ENCODE results near the gene RIC1.
A peak's percentile ranks its signal among the peaks of the same experiment; 100 is the strongest.
"Not testable (repeated sequence)": the region's sequence is repeated elsewhere in the genome, so short reads cannot be mapped to it uniquely, and the experiment has no call there.

The RIC1 gene

DNA sequence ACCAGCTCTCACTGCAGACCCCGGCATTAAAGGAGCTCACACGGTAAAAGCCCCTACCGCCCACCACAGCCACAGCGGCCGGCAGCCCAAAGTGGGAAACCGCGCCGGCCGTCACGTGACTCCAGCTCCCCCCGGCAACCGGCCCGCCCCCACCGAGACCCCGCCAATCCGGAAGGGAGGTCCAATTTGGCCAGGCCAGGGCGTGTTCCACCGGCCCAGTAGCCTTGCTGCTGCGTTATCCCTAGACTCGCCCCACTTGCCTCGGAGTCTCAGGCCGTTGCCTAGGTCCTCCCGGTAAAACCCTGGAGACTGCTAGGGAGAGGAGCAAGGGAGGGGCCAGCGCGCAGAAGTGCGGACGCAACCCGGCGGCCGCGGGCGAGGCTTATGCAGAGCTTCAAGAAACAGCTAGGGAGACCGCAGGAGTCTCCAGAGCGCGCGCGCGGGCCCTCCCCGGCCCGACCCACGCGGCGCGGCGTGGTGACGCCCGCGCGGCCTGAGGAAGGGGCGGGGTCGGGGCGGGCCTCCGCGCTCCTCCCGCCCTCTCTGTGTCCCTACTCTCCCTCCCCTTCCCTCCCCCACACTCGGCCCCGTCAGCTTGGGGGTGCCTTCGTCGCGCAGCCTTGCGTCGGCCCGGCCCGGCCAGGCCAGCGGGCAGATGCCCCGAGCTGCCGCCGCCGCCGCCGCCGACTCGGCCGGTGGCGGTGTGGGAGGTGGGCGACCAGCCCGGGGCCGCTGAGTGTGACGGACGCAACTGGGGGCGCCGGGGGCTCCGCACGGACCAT is at the start of gene RIC1:
RIC1 (plus strand) TSS at position 578 of the 782 bp plus-strand sequence; CDS start at position 781, 203 bp downstream.
- peak within 1 kb of the TSS; percentile 99 for H3K4me3 Mint-ChIP-seq
- peak within 1 kb of the TSS; percentile 99 for H3K27ac Mint-ChIP-seq
- peaks cover 57% of the 10 kb centered on the region for H3K4me1 Mint-ChIP-seq (ENCODE audit: low read depth)
- no peaks in the 10 kb centered on the region for H3K9me3 Mint-ChIP-seq
- H3K27me3 Mint-ChIP-seq (ENCODE audit: low read depth), result no peaks in the 10 kb centered on the region
- peaks cover 6% of the 10 kb centered on the region for H3K36me3 Mint-ChIP-seq (ENCODE audit: low read depth)

- H3K27ac Mint-ChIP-seq, result peak overlapping the region; percentile 12
These were observed 49.0 kb upstream of the RIC1 start for GRCh38 chr9:5579881-5580280.

DNA sequence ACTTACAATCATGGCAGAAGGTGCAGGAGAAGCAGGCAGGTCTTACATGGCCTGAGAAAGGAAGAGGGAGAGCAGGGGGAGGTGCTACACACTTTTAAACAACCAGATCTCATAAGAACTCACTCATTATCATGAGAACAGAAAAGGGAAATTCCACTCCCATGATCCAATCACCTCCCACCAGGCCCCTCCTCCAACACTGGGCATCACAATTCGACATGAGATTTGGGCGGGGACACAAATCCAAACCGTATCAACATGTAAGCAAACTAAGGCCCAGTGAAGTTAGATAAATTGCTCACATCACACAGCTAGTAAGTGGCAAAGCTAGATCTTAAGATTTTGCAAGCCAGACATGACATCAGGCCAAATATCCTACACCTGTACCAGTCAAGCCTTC is 48.3 kb upstream of the RIC1 start:
- peaks cover 61% of the 10 kb centered on the region for H3K4me1 Mint-ChIP-seq (ENCODE audit: low read depth)
- H3K9me3 Mint-ChIP-seq, result peaks cover 16% of the 10 kb centered on the region
- peak overlapping the region; percentile 26 for H3K4me3 Mint-ChIP-seq
- H3K27me3 Mint-ChIP-seq (ENCODE audit: low read depth), result no peaks in the 10 kb centered on the region
- peaks cover 26% of the 10 kb centered on the region for H3K36me3 Mint-ChIP-seq (ENCODE audit: low read depth)
- no peak overlapping the region for H3K27ac Mint-ChIP-seq

More at GRCh38 chr9:5579881-5580280, 49.0 kb upstream of the RIC1 start:
- Mint-ChIP-seq H3K27me3 (ENCODE audit: low read depth) (no peaks in the 10 kb centered on the region), H3K9me3 (peaks cover 17% of the 10 kb centered on the region), H3K36me3 (ENCODE audit: low read depth) (peaks cover 31% of the 10 kb centered on the region), H3K4me1 (ENCODE audit: low read depth) (peaks cover 56% of the 10 kb centered on the region), H3K4me3 (no peak overlapping the region)

DNA sequence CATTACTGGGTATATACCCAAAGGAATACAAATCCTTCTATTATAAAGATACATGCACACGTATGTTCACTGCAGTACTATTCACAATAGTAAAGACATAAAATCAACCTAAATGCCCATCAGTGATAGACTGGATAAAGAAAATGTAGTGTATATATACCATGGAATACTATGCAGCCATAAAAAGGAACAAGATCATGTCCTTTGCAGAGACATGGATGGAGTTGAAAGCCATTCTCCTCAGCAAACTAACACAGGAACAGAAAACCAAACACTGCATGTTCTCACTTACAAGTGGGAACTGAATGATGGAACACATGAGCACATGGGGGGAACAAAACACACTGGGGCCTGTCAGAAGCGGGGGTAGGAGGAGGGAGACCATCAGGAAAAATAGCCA is 47.2 kb upstream of the RIC1 start:
- Mint-ChIP-seq H3K4me1 (ENCODE audit: low read depth) (peaks cover 69% of the 10 kb centered on the region), H3K36me3 (ENCODE audit: low read depth) (peaks cover 26% of the 10 kb centered on the region), H3K27ac (peak overlapping the region; percentile 87), H3K9me3 (peaks cover 21% of the 10 kb centered on the region)
- not testable (repeated sequence) for H3K27me3 Mint-ChIP-seq (ENCODE audit: low read depth); H3K4me3 Mint-ChIP-seq

DNA sequence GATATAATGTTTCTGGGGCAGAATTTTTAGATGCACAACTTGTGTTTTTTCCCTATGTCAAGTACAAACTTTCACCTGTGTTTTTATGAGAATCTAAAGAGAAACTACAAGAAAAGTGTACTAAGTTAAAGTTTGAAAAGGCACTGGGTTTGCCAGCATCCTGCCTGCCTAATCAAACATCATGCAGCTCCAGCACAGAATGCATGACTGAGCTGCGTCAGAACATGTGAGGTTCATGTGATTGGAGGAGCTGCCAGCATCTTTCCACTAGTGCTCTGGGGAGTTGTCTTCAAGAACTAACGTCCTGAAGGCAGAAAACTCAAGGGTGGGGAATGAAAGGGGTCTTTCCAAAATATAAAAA is 46.1 kb upstream of the RIC1 start:
- Mint-ChIP-seq H3K4me3 (no peak overlapping the region), H3K36me3 (ENCODE audit: low read depth) (peaks cover 23% of the 10 kb centered on the region), H3K9me3 (peaks cover 21% of the 10 kb centered on the region), H3K4me1 (ENCODE audit: low read depth) (peaks cover 75% of the 10 kb centered on the region), H3K27ac (peak overlapping the region; percentile 94), H3K27me3 (ENCODE audit: low read depth) (no peaks in the 10 kb centered on the region)

- Mint-ChIP-seq H3K36me3 (ENCODE audit: low read depth) (peaks cover 14% of the 10 kb centered on the region), H3K27me3 (ENCODE audit: low read depth) (no peaks in the 10 kb centered on the region), H3K27ac (peak overlapping the region; percentile 92), H3K4me3 (peak overlapping the region; percentile 45), H3K9me3 (peaks cover 13% of the 10 kb centered on the region), H3K4me1 (ENCODE audit: low read depth) (peaks cover 61% of the 10 kb centered on the region)
These were observed 42.5 kb upstream of the RIC1 start for GRCh38 chr9:5586391-5586802.

- Mint-ChIP-seq H3K4me1 (ENCODE audit: low read depth) (peaks cover 56% of the 10 kb centered on the region), H3K27ac (peak overlapping the region; percentile 92), H3K36me3 (ENCODE audit: low read depth) (peaks cover 10% of the 10 kb centered on the region), H3K27me3 (ENCODE audit: low read depth) (no peaks in the 10 kb centered on the region), H3K4me3 (peak overlapping the region; percentile 12), H3K9me3 (peaks cover 8% of the 10 kb centered on the region)
These were observed 41.9 kb upstream of the RIC1 start for GRCh38 chr9:5587024-5587423.

- H3K27ac Mint-ChIP-seq, result no peak overlapping the region
- no peaks in the 10 kb centered on the region for H3K9me3 Mint-ChIP-seq
- peaks cover 4% of the 10 kb centered on the region for H3K36me3 Mint-ChIP-seq (ENCODE audit: low read depth)
- no peaks in the 10 kb centered on the region for H3K27me3 Mint-ChIP-seq (ENCODE audit: low read depth)
- no peak overlapping the region for H3K4me3 Mint-ChIP-seq
- peaks cover 32% of the 10 kb centered on the region for H3K4me1 Mint-ChIP-seq (ENCODE audit: low read depth)
These were observed 36.7 kb upstream of the RIC1 start for GRCh38 chr9:5592231-5592630.

DNA sequence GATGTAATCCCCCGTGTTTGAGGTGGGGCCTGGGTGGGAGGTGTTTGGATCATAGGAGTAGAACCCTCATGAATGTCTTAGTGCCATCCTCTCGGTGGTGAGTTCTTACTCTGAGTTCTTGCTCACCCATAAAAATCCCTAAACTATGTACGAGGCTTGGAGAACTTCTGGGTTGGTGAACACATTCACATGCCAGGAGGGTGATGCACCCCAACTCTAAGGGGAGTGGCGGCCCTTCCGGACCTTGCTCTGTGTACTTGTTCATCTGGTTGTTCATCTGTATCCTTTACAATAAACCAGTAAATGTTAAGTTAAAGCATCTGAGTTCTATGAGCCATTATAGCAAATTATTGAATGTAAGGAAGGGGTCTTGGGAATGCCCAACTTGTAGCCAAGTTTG is 36.0 kb upstream of the RIC1 start:
- peaks cover 26% of the 10 kb centered on the region for H3K4me1 Mint-ChIP-seq (ENCODE audit: low read depth)
- H3K9me3 Mint-ChIP-seq, result no peaks in the 10 kb centered on the region
- H3K36me3 Mint-ChIP-seq (ENCODE audit: low read depth), result peaks cover 4% of the 10 kb centered on the region
- H3K27ac Mint-ChIP-seq, result no peak overlapping the region
- H3K27me3 Mint-ChIP-seq (ENCODE audit: low read depth), result no peaks in the 10 kb centered on the region
- no peak overlapping the region for H3K4me3 Mint-ChIP-seq

- no peaks in the 10 kb centered on the region for H3K9me3 Mint-ChIP-seq
- peaks cover 26% of the 10 kb centered on the region for H3K4me1 Mint-ChIP-seq (ENCODE audit: low read depth)
- no peak overlapping the region for H3K27ac Mint-ChIP-seq
- no peak overlapping the region for H3K4me3 Mint-ChIP-seq
- H3K27me3 Mint-ChIP-seq (ENCODE audit: low read depth), result no peaks in the 10 kb centered on the region
- peaks cover 4% of the 10 kb centered on the region for H3K36me3 Mint-ChIP-seq (ENCODE audit: low read depth)
These were observed 35.0 kb upstream of the RIC1 start for GRCh38 chr9:5593904-5594303.

GRCh38 chr9:5596173-5596572 is 32.7 kb upstream of the RIC1 start:
- H3K4me3 Mint-ChIP-seq, result no peak overlapping the region
- no peaks in the 10 kb centered on the region for H3K27me3 Mint-ChIP-seq (ENCODE audit: low read depth)
- H3K9me3 Mint-ChIP-seq, result no peaks in the 10 kb centered on the region
- peak overlapping the region; percentile 8 for H3K27ac Mint-ChIP-seq
- peaks cover 4% of the 10 kb centered on the region for H3K36me3 Mint-ChIP-seq (ENCODE audit: low read depth)
- H3K4me1 Mint-ChIP-seq (ENCODE audit: low read depth), result peaks cover 23% of the 10 kb centered on the region

- no peak overlapping the region for H3K27ac Mint-ChIP-seq
- H3K36me3 Mint-ChIP-seq (ENCODE audit: low read depth), result peaks cover 2% of the 10 kb centered on the region
- peaks cover 3% of the 10 kb centered on the region for H3K9me3 Mint-ChIP-seq
- H3K4me3 Mint-ChIP-seq, result peak overlapping the region; percentile 73
- no peaks in the 10 kb centered on the region for H3K27me3 Mint-ChIP-seq (ENCODE audit: low read depth)
- peaks cover 18% of the 10 kb centered on the region for H3K4me1 Mint-ChIP-seq (ENCODE audit: low read depth)
These were observed 20.3 kb upstream of the RIC1 start for GRCh38 chr9:5608298-5609225.

DNA sequence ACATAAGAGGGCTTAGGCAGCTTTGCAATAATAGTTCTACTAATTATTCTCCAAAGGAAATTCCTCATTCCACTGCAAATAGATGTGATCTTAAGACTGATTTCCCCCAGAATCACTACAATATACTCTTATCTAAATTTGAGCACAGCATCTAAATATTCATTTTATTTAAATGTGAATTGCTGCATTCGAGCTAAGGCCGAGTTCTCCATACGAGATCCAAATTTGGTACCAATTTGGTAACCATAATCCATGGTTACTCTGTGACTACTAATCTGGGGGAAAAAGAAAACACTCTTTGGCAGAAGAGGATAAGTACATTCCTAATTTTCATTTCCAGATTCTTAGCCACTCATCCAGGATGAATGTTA is 19.7 kb upstream of the RIC1 start:
- Mint-ChIP-seq H3K4me3 (peak overlapping the region; percentile 73), H3K4me1 (ENCODE audit: low read depth) (peaks cover 18% of the 10 kb centered on the region), H3K36me3 (ENCODE audit: low read depth) (peaks cover 2% of the 10 kb centered on the region), H3K27me3 (ENCODE audit: low read depth) (no peaks in the 10 kb centered on the region), H3K9me3 (peaks cover 3% of the 10 kb centered on the region), H3K27ac (no peak overlapping the region)

DNA sequence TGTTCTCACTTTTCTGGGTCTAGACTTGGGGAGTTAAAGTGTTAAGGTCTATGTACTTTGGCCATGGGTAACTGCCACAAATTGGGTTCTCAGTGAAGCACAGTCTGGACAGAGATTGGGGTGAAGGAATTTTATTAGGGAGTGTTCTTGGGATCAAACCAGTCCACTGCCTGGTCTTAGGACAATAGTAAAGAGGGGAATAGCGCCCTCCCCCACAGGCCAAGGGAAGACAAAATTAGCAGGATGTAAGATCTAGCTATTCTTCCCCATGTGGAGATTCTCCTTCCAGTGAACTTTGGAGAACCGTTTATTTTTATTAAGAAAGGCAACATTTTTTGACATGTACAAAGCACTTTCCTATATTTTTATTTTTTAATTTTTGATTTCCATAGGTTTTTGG is 18.4 kb upstream of the RIC1 start:
- H3K4me1 Mint-ChIP-seq (ENCODE audit: low read depth), result peaks cover 18% of the 10 kb centered on the region
- no peaks in the 10 kb centered on the region for H3K27me3 Mint-ChIP-seq (ENCODE audit: low read depth)
- peaks cover 5% of the 10 kb centered on the region for H3K36me3 Mint-ChIP-seq (ENCODE audit: low read depth)
- no peak overlapping the region for H3K4me3 Mint-ChIP-seq
- peaks cover 3% of the 10 kb centered on the region for H3K9me3 Mint-ChIP-seq
- no peak overlapping the region for H3K27ac Mint-ChIP-seq
